ENCODE results near the gene RAB25. TPM values are rescaled to one million over a fixed set of nuclear protein-coding genes. Genes with fewer than 3 reads are reported as not detected.

RAB25 gene
- total RNA-seq, 1 donor from 2014 or later: not detected

- Histone ChIP-seq H3K4me1 (peaks cover 11 to 28% of the 10 kb centered on the region in 2 donors), H3K27ac (peak overlapping the region in 1 of 2 donors; percentile 7), H3K4me3 (no peak overlapping the region), H3K36me3 (peaks cover 0 to 5% of the 10 kb centered on the region in 2 donors), H3K9me3 (no peaks in the 10 kb centered on the region), H3K27me3 (no peaks in the 10 kb centered on the region)
- TF ChIP-seq, protein P1, sequence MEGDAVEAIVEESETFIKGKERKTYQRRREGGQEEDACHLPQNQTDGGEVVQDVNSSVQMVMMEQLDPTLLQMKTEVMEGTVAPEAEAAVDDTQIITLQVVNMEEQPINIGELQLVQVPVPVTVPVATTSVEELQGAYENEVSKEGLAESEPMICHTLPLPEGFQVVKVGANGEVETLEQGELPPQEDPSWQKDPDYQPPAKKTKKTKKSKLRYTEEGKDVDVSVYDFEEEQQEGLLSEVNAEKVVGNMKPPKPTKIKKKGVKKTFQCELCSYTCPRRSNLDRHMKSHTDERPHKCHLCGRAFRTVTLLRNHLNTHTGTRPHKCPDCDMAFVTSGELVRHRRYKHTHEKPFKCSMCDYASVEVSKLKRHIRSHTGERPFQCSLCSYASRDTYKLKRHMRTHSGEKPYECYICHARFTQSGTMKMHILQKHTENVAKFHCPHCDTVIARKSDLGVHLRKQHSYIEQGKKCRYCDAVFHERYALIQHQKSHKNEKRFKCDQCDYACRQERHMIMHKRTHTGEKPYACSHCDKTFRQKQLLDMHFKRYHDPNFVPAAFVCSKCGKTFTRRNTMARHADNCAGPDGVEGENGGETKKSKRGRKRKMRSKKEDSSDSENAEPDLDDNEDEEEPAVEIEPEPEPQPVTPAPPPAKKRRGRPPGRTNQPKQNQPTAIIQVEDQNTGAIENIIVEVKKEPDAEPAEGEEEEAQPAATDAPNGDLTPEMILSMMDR (IDR thresholded peaks at IDR 0.05): no peak
- DNase-seq (ENCODE audit: low spot score in 2 of 2): no peak
- intact Hi-C loops (cut with DNase I): no loop called here
Observed at GRCh38 chr1:156110252-156110651, 49.3 kb downstream of the RAB25 start.

GRCh38 chr1:156111355-156111962 lies 50.5 kb downstream of the RAB25 start:
- H3K4me3 ChIP-seq: no peak overlapping the region
- TF ChIP-seq, protein P1 (IDR thresholded peaks at IDR 0.05): no peak
- no peak for DNase-seq (ENCODE audit: low spot score in 2 of 2)
- H3K27ac ChIP-seq: peak overlapping the region in 1 of 2 donors; percentile 97
- no peaks in the 10 kb centered on the region for H3K27me3 ChIP-seq
- H3K4me1 ChIP-seq: peaks cover 4 to 17% of the 10 kb centered on the region in 2 donors
- intact Hi-C loops (cut with DNase I): no loop called here
- H3K36me3 ChIP-seq: peaks cover 0 to 5% of the 10 kb centered on the region in 2 donors
- H3K9me3 ChIP-seq: no peaks in the 10 kb centered on the region

GRCh38 chr1:156112276-156113137 lies 51.5 kb downstream of the RAB25 start:
- Histone ChIP-seq H3K27me3 (no peaks in the 10 kb centered on the region), H3K36me3 (peaks cover 0 to 5% of the 10 kb centered on the region in 2 donors), H3K9me3 (no peaks in the 10 kb centered on the region), H3K4me3 (no peak overlapping the region), H3K4me1 (peaks cover 4 to 11% of the 10 kb centered on the region in 2 donors), H3K27ac (peak overlapping the region; percentile 97)
- intact Hi-C loops (cut with DNase I): no loop called here
- no peak for DNase-seq (ENCODE audit: low spot score in 2 of 2)
- TF ChIP-seq, protein P1 (IDR thresholded peaks at IDR 0.05): no peak

- TF ChIP-seq, protein P1 (IDR thresholded peaks at IDR 0.05): no peak
- Histone ChIP-seq H3K4me1 (peaks cover 4 to 12% of the 10 kb centered on the region in 2 donors), H3K36me3 (peaks cover 0 to 5% of the 10 kb centered on the region in 2 donors), H3K9me3 (no peaks in the 10 kb centered on the region), H3K27ac (peak overlapping the region; percentile 97), H3K27me3 (no peaks in the 10 kb centered on the region), H3K4me3 (peak overlapping the region; percentile 26 to 100)
- no peak for DNase-seq (ENCODE audit: low spot score in 2 of 2)
- intact Hi-C loops (cut with DNase I): no loop called here
Observed at GRCh38 chr1:156113282-156113950, 52.5 kb downstream of the RAB25 start.

DNA sequence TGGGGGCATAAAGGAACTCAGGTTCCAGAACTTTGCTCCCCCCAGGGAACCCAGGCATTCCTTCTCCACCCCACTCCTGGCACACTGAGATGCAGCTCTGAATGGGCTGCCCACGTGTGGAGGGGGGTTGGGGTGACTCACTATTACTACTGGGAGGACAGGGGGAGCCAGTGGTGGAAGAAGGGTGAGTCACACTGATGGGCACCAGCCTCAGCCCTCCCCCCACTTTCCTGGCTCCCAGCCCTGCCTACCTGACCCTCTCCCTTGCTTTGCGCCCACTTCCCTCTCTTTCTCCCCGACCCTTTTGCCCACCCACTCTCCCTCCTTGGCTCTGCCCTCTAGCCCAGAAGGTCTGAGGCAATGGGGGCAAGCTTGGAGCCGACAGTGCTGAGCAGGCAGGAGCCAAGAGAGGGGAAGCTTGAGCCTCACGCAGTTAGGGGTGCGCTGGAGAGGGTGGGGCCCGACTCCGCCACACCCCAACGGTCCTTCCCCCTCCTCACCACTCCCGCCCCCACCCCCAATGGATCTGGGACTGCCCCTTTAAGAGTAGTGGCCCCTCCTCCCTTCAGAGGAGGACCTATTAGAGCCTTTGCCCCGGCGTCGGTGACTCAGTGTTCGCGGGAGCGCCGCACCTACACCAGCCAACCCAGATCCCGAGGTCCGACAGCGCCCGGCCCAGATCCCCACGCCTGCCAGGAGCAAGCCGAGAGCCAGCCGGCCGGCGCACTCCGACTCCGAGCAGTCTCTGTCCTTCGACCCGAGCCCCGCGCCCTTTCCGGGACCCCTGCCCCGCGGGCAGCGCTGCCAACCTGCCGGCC lies 53.4 kb downstream of the RAB25 start, which contains the start of gene LMNA:
Gene LMNA, plus strand, starts transcription at position 611 of the 818 bp plus-strand sequence. CDS start 208 bp downstream, outside the sequence.
- TF ChIP-seq, protein P1 (IDR thresholded peaks at IDR 0.05): no peak
- H3K4me1 ChIP-seq: peaks cover 6 to 21% of the 10 kb centered on the region in 2 donors
- intact Hi-C loops (cut with DNase I): loop anchor here (1.0 to 2.0 kb wide), 3 partner anchors 8 to 14 kb away; no protein-coding TSS in a partner anchor
- H3K9me3 ChIP-seq: no peaks in the 10 kb centered on the region
- peaks cover 0 to 5% of the 10 kb centered on the region in 2 donors for H3K36me3 ChIP-seq
- DNase-seq (ENCODE audit: low spot score in 2 of 2): peak; percentile 90 to 98
- H3K27ac ChIP-seq: peak within 1 kb of the TSS; percentile 97
- no peaks in the 10 kb centered on the region for H3K27me3 ChIP-seq
- peak within 1 kb of the TSS; percentile 93 to 100 for H3K4me3 ChIP-seq
